HG02943 (cell line): ENCODE measurements around the gene ADGRD1.
"Not testable (repeated sequence)": the region's sequence is repeated elsewhere in the genome, so short reads cannot be mapped to it uniquely, and the experiment has no call there.

Experiments
- ATAC-seq: cut with Tn5 transposase; IDR thresholded peaks from one replicate; pipeline ENCODE4 v1.9.1; 2021; ENCODE audit warnings: mild to moderate bottlenecking, low read depth, moderate library complexity; ENCODE audit not compliant: unreplicated experiment

Gene ADGRD1

DNA sequence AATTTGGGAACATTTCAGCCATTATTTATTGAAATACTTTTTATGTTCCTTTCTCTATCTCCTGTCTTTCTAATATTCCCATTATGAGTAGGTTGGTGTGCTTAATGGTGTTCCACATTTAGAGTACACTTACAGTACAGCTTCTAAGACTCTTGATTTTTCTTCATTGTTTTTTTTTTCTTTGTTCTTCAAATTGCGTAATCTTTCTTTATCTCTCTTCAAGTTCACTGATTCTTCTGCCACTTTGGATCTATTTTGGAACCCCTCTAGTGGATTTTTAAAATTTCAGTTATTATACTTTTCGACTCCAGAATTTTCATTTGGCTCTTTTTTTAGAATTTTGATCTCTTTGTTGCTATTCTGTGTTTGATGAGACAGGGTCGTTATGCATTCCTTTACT lies 157.7 kb downstream of the ADGRD1 start:
- ATAC-seq: no peak

DNA sequence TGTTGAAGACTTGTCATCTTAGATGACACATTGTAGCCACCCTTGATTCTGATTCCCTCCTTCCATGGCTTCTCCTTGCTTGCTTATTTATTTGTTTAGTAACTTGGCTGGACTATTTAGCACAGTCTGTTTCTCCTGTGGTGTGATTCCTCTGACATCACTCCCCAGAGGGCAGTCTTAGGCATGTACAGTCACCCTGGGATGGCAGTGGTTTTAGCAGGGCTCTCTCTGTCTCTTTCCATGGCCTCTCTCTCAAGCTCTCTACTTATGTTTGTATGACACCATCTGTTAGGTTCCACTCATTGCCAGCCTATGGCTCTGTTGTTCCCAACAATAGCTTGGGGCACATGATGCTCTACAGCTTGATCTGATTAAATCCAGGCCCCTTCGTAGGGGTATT lies 158.3 kb downstream of the ADGRD1 start:
- ATAC-seq: no peak

GRCh38 chr12:131112700-131113290 lies 159.1 kb downstream of the ADGRD1 start:
- no peak for ATAC-seq

DNA sequence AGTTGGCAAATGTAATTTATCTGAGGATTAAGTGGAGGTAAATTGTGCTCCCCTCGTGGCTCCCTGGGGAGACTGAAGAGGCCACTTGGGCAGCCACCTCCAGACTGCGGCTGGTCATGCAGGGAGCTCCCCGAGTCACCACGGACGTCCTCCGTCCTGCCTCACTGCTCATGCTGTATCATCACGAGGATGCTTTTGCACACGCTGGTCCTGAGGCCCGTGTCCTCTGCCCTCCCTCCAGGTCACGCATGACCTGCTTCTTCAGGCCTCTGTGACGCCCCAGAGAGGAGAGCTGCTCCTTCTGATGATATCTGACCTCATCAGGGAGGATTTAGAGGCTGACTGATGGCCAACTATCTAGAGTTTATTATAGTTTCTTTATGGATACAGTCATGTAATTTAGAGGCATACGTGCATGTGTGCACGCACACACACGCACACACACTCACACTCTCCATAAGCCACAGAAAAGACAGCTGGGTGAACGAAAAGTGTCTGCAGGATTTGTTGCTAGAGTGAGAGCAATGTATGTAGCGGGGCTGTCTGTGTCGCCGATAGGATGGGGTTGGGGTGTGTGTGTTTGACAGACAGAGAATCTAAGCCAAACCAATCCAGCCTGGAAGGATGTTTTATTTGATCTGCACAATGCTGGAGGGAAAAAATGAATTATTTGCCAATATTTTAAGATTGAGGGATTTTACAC lies 160.0 kb downstream of the ADGRD1 start:
- no peak for ATAC-seq

GRCh38 chr12:131114271-131114670 lies 160.6 kb downstream of the ADGRD1 start:
- ATAC-seq: no peak

DNA sequence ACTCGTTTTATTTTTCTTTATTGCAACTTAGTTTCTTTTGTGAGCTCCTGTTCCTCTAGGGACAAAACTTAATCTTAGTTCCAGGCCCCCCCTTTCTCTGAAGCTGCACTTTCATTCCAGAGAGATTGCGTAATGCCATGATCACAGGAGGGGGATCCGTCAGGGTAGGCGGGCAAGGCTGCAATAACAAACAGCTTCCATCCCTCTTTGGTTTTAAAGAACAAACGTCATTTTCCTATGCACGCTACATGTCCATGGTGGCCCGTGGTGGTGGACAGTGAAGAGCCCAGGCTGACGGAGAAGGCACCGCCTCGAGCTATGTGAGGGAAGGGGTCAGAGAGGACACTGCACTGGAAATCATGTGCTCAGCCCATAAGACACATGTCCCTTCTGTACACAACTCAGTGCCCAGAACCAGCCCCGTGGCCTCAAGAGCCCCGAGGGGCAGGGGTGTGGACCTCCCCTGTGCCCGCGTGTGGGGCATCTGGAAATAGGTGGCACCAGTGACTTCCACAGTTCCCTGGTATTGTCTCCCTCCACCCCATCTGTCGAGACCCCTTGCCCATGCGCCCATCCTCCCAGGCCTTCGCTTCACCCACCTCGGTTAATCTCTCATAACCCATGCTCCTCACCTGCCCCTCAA lies 161.4 kb downstream of the ADGRD1 start:
- ATAC-seq: no peak

DNA sequence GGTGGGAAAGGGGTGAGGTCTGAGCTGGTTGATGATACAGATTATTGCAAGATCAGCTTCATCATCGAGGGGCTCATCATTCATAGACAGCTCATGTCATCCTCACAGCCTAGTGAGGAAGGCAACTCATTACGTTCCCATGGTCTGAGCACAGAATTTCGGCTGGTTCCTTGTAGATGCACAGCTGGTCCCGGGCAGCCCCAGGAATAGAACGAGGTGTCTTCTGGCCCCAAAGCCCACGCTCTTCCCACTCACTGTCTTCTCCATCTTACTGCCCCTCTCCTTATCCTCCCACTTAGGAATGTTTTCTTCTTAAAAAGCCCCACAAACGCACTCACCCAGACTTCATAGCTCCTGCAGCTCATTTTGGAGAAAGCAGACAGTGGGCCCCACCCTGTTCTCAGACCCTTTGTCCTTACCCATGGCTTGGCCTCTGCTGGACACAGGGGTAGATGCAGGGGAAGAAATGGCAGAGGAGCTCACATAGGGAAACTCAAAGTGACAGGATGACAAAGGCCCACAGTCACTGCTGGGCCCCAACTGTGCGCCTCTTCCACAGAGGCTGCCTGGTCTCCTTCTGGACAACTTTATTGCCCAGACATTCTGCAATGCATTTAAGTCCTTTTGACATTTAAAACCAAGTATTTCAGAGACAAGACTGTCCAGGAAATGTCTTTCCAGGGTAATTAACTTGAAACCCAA lies 162.2 kb downstream of the ADGRD1 start:
- no peak for ATAC-seq

DNA sequence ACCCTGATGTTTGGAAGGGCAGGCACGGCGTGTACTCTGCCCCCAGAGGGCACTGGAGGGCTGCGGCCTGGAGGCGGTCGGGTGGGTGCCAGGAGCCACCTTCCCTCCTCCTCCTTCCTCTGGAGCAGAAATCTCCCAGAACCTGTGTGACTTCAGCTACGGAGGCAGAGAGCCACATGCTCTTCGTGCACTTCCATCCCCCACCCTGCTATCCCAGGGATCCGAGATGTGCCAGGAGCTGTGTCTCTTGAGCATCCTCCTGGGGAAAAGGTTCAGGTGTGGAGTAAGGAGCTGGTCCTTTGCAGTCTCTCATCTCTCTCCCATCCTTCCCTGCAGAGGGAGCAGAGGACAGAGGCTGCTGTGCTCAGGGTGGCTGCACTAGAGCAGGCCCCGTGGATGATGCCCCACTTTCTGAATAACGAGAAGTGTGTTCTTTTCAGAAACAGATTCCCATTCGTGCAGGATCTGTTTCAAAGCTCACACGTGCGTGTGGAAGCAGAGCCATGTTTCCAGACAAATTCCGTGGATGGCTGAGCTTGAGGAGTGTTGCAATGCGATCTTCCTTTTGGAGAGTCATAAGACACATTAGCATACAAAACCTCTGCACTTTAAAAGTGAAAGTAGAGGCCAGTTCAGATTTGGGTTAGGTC lies 162.9 kb downstream of the ADGRD1 start:
- ATAC-seq: no peak

GRCh38 chr12:131117438-131118245 lies 163.9 kb downstream of the ADGRD1 start:
- ATAC-seq: no peak

DNA sequence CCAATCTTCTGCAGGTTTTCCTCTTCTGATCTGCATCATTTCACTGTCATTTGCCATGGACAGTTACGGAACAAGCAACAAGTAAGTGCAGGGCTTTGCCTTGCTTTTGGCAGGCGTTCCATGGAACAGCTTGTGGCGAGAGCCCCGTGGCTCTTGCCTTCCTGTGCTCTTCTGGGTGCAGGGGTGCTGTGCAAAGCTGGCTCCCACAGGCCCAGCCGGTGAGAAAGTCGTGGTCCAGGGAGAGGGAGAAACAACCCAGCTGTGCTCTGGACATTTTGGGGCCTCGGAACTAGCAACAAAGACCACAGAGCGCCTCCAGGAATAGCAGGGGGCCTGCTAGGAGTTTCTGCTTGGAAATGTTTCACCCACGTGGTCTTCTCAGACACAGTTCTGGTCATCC lies 164.7 kb downstream of the ADGRD1 start:
- no peak for ATAC-seq

DNA sequence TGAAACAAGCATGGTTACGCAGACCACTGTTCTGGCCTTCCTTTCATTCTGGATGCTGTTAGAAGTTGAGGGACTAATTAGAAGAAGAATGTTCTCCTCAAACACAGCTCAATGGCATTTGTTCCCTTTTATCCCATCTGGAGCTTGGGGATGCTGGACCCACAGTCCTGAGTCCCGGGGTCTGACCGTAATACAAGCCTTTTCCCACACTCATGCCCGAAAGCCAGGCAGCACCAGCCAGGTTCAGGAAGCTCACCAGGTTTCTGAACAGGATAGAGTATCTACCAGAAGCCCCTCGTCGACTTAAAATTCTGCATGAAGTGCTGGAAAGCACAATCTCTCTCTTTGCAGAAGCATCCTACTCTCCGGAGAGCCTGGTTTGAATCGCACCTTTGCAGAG lies 165.6 kb downstream of the ADGRD1 start:
- not testable (repeated sequence) for ATAC-seq

DNA sequence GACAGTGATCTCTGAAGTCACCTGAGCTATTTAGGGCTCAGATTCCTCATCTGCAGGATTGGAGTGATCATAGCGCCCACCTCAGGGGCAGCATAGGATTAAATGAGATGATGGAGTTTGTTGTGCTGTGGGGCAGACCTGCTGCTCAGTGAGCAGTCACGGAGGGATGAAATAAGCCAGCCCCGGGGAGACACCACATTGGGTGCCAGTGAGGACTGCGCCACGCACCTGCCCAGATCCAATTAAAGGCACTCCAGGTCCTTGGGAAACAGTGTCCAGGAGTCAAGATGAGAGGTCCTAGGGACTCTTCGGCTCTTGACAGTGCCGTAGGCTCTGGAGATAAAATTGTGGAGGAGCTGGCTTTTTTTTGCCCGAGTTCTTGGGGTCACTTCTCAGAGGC lies 166.2 kb downstream of the ADGRD1 start:
- no peak for ATAC-seq

- no peak for ATAC-seq
Observed at GRCh38 chr12:131120831-131121271, 167.1 kb downstream of the ADGRD1 start.

- ATAC-seq: no peak
Observed at GRCh38 chr12:131121705-131122405, 168.1 kb downstream of the ADGRD1 start.

GRCh38 chr12:131122631-131123030 lies 168.9 kb downstream of the ADGRD1 start:
- no peak for ATAC-seq

GRCh38 chr12:131123817-131124216 lies 170.1 kb downstream of the ADGRD1 start:
- ATAC-seq: no peak

DNA sequence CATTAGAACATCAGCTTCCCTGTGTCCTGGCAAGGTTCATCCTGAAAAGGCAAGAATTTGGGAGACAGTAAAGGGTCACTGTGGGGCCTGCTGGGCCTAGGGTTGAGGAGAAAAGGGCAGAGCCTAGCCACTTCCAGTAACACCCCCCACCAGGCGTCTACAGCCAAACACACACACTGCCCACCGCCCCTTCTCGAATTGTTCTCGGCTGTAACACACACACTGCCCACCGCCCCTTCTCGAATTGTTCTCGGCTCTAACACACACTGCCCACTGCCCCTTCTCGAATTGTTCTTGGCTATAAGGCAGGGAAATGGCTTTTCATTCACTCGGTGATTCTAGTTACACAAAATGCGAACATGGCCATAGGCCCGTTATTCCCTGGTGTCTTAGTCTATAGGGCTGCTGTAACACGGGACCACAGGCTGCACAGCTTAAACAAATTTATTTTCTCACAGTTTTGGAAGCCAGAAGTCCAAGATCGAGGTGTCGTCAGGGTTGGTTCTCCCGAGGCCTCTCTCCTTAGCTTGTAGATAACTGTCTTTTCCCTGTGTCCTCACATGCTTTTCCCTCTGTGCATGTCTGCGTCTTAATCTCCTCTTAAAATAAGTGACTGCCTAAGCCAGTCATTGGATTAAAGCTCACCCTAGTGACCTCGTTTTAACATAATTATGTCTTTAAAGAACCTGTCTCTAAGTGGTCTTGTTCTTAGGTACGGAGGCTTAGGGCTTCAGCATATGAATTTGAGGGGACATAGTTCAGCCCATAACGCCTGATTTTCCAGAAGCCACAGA lies 171.0 kb downstream of the ADGRD1 start:
- no peak for ATAC-seq

GRCh38 chr12:131126662-131127173 lies 173.0 kb downstream of the ADGRD1 start:
- ATAC-seq: no peak
